Smooth muscle cell (in vitro differentiated cells): ENCODE results near the gene SEC14L2. TPM values are rescaled to one million over a fixed set of nuclear protein-coding genes. Genes with fewer than 3 reads are reported as not detected.

Experiments
- DNase-seq: peaks from one replicate; lab custom pipeline; 2025; ENCODE audit not compliant: unreplicated experiment; lab: John Stamatoyannopoulos, UW
- H2AFZ ChIP-seq: fragments of 200-600 bp; sonication (generic); 2 replicates; pipeline ENCODE4 v1.6.0; 2016; ENCODE audit warnings: antibody characterized with exemption, low read depth, mild to moderate bottlenecking
- H3F3A ChIP-seq: fragments of 200-600 bp; sonication (generic); 2 replicates; pipeline ENCODE4 v1.6.0; 2017; ENCODE audit warnings: antibody characterized with exemption, low read depth
- H3K27ac ChIP-seq: fragments of 200-600 bp; sonication (generic); 2 replicates; pipeline ENCODE4 v1.5.1; 2016; ENCODE audit warnings: low read depth, mild to moderate bottlenecking
- H3K27me3 ChIP-seq: fragments of 200-600 bp; sonication (generic); 2 replicates; pipeline ENCODE4 v1.6.1; 2016; ENCODE audit warnings: low read depth, mild to moderate bottlenecking
- H3K36me3 ChIP-seq: fragments of 200-600 bp; sonication (generic); 2 replicates; pipeline ENCODE4 v1.5.1; 2016; ENCODE audit warnings: low read depth
- H3K4me1 ChIP-seq: fragments of 200-600 bp; sonication (generic); 2 replicates; pipeline ENCODE4 v1.5.1; 2016; ENCODE audit warnings: low read depth
- H3K4me2 ChIP-seq: fragments of 200-600 bp; sonication (generic); 2 replicates; pipeline ENCODE4 v1.6.0; 2016; ENCODE audit warnings: mild to moderate bottlenecking
- H3K4me3 ChIP-seq: fragments of 200-600 bp; sonication (generic); 2 replicates; pipeline ENCODE4 v1.5.1; 2016; ENCODE audit warnings: mild to moderate bottlenecking
- H3K79me2 ChIP-seq: fragments of 200-600 bp; sonication (generic); 2 replicates; pipeline ENCODE4 v1.6.0; 2016; ENCODE audit warnings: low read depth, mild to moderate bottlenecking
- H3K9ac ChIP-seq: fragments of 200-600 bp; sonication (generic); 2 replicates; pipeline ENCODE4 v1.6.0; 2016; ENCODE audit warnings: low read depth
- H3K9me3 ChIP-seq: fragments of 200-600 bp; sonication (generic); replicated peaks from 2 replicates; pipeline ENCODE4 v1.5.1; 2016; ENCODE audit warnings: low read depth
- H4K20me1 ChIP-seq: fragments of 200-600 bp; sonication (generic); 2 replicates; pipeline ENCODE4 v1.6.0; 2016; ENCODE audit warnings: low read depth
- WGBS: methylation state at CpG from one replicate; pipeline ENCODE4 v1.1.7; 2016; ENCODE audit warnings: low lambda C conversion rate; 5-methylcytosine and 5-hydroxymethylcytosine counted together
- polyA plus RNA-seq: library from polyadenylated mRNA; unstranded; fragments of >200 nt; fragmentation: Nextera tagmentation; extraction: Ambion mirVana; gene quantifications from 2 replicates; pipeline ENCODE4 v1.2.1, GENCODE V29; 2016
- total RNA-seq: library from RNA; depleted of rRNA; stranded (reverse); fragments of >200 nt; gene quantifications from 2 replicates; pipeline ENCODE4 v1.2.3, GENCODE V29; 2014
- TF ChIP-seq, protein P1 (sequence below): fragments of 200-600 bp; sonication (generic); IDR thresholded peaks from 2 replicates; pipeline ENCODE4 v1.5.1; 2017; ENCODE audit warnings: borderline replicate concordance, mild to moderate bottlenecking, antibody characterized with exemption; ENCODE audit not compliant: insufficient read depth, poor library complexity, severe bottlenecking

SEC14L2 gene
- total and polyA plus RNA-seq, 2 experiments from 2014 or later: 8.2 to 15.1 TPM

DNA sequence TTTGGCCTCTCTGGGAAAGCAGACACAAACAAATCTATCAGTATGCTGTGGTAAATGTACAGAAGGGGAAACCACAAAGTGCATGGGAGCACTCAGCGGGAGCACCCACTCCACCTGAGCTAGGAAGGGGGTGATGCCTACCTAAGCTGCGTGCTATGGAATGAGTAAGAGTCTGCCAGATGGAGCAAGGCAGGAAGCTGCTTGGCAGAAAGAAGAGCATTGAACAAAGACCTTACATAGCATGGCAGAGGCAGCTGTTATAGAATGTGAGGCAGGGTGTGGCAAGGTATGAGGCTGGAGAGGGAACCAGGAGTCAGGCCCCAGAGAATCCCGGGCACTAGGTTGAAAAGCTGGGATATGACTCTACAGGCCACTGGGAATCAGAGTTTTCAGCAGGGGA is 15.0 kb downstream of the SEC14L2 start:
- no peak for DNase-seq
- H4K20me1 ChIP-seq: no peaks in the 10 kb centered on the region
- H3K4me1 ChIP-seq: no peaks in the 10 kb centered on the region
- no peaks in the 10 kb centered on the region for H3K79me2 ChIP-seq
- WGBS: 97% methylated on average over 3 of the region's 3 CpGs
- H3K4me3 ChIP-seq: no peak overlapping the region
- TF ChIP-seq, protein P1, sequence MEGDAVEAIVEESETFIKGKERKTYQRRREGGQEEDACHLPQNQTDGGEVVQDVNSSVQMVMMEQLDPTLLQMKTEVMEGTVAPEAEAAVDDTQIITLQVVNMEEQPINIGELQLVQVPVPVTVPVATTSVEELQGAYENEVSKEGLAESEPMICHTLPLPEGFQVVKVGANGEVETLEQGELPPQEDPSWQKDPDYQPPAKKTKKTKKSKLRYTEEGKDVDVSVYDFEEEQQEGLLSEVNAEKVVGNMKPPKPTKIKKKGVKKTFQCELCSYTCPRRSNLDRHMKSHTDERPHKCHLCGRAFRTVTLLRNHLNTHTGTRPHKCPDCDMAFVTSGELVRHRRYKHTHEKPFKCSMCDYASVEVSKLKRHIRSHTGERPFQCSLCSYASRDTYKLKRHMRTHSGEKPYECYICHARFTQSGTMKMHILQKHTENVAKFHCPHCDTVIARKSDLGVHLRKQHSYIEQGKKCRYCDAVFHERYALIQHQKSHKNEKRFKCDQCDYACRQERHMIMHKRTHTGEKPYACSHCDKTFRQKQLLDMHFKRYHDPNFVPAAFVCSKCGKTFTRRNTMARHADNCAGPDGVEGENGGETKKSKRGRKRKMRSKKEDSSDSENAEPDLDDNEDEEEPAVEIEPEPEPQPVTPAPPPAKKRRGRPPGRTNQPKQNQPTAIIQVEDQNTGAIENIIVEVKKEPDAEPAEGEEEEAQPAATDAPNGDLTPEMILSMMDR: no peak
- H3K27me3 ChIP-seq: no peaks in the 10 kb centered on the region
- H3K4me2 ChIP-seq: no peak overlapping the region
- H2AFZ ChIP-seq: no peak overlapping the region
- H3K27ac ChIP-seq: no peak overlapping the region
- peaks cover 5% of the 10 kb centered on the region for H3F3A ChIP-seq
- no peaks in the 10 kb centered on the region for H3K36me3 ChIP-seq
- no peak overlapping the region for H3K9ac ChIP-seq
- no peaks in the 10 kb centered on the region for H3K9me3 ChIP-seq

DNA sequence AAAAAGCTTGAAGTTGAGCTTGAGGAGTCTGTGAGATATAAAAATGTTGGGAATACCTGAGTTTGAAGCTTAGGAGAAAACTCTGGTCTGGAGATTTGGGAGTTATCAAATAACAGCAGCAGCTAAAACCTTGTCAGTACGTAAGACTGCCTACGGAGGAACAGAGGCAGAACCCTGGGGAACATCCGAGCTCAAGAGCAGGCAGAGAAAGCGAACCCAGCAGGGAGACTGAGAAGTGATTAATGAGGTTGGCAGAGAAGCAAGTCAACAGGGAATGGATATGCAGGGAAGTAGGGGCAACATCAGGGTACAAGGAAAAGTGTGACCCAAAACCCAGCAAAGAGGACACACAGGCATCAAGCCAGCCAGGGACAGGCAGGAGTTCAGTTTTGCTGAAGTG is 16.2 kb downstream of the SEC14L2 start:
- Histone ChIP-seq H3K9me3 (no peaks in the 10 kb centered on the region), H4K20me1 (no peaks in the 10 kb centered on the region), H3K27me3 (no peaks in the 10 kb centered on the region), H3K4me1 (no peaks in the 10 kb centered on the region), H2AFZ (no peak overlapping the region), H3F3A (peaks cover 5% of the 10 kb centered on the region), H3K4me3 (no peak overlapping the region), H3K36me3 (no peaks in the 10 kb centered on the region), H3K4me2 (no peak overlapping the region), H3K79me2 (no peaks in the 10 kb centered on the region), H3K9ac (no peak overlapping the region), H3K27ac (no peak overlapping the region)
- DNase-seq: no peak
- WGBS: 95% methylated on average over 4 of the region's 4 CpGs
- TF ChIP-seq, protein P1: no peak

DNA sequence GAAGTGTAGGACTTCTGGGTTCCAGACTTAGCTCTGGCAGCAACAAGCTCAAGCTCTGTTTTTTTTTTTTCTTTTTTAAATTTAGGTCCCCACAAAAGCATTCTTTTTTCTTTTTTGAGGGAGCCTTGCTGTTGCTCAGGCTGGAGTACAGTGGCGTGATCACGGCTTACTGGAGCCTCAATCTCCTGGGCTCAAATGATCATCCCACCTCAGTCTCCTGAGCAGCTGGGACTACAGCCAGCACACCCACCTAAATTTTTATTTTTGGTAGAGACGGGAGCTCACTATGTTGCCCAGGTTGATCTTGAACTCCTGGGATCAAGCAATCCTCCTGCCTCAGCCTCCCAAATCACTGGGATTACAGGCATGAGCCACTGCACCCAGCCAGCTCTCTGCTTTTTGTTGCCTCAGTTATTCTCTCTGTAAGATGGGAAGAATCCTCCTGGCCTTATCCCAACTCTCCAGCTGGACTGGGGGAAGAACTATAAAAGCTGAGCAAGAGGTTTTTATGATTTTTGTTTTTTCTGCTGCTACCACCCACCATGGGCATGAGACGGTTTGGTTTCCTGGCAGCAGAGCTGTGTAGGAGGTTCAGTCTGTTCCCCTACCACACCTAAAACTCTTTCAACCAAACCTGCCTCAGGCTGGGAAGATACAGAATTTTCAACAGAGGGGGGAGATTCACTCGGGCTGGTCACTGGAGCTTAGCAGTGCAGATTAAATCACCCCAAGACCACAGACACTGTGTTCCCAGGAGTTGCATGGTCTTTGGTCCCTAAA is 17.1 kb downstream of the SEC14L2 start:
- Histone ChIP-seq H3K9ac (no peak overlapping the region), H4K20me1 (no peaks in the 10 kb centered on the region), H3K4me2 (no peak overlapping the region), H3K4me1 (no peaks in the 10 kb centered on the region), H3K9me3 (no peaks in the 10 kb centered on the region), H2AFZ (no peak overlapping the region), H3K27ac (no peak overlapping the region), H3F3A (peaks cover 3% of the 10 kb centered on the region), H3K36me3 (no peaks in the 10 kb centered on the region), H3K79me2 (no peaks in the 10 kb centered on the region), H3K27me3 (no peaks in the 10 kb centered on the region), H3K4me3 (no peak overlapping the region)
- no peak for DNase-seq
- WGBS: 89% methylated on average over 5 of the region's 5 CpGs
- TF ChIP-seq, protein P1: no peak
